ENCODE measurements around the gene GLS. TPM values are rescaled to one million over a fixed set of nuclear protein-coding genes. Genes with fewer than 3 reads are reported as not detected.

Gene GLS
- total and polyA plus RNA-seq, 3 experiments from 2014 or later = 50.9 to 222 (median 209) TPM

DNA sequence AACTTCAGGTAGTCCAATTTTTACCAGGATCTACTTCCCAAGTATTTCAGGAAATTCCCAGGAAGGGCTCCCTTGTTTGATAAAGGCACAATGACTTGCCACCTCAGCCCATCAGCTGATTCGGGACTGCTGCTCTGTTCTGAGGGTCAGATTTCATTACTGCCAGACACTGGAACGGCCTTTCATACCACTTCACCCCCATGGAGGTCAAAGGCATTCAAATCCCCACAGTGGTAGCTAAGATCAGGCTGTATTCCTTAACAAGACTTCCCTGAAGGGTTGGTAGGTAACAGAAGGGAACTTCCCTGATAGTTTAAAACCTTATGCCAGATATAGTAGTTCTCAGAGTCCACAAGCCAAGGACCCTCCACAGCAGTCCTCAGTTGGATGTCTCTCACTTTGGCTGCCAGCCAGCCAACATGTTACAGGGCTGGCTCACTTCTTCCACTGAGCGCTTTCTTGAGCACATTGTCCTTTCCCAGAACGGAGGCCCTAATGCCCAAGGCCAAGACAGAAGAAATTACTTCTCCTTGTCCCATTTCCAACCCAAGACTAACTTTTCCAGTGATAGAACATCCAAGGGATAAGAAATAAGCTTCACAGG lies 40.0 kb upstream of the GLS start:
- Mint-ChIP-seq H3K9me3 (no peaks in the 10 kb centered on the region), H3K36me3 (peaks cover 1 to 17% (median 9%) of the 10 kb centered on the region in 3 donors), H3K27me3 (peaks cover 0 to 1% of the 10 kb centered on the region in 2 donors), H3K4me1 (no peaks in the 10 kb centered on the region), H3K4me3 (no peak overlapping the region), H3K27ac (no peak overlapping the region)
- ChIA-PET POLR2A (no interaction called here), CTCF (no interaction called here)
- H3K4me3 ChIP-seq (ENCODE audit: low read length) = no peak overlapping the region
- no peak for DNase-seq
- H3K27ac ChIP-seq (ENCODE audit: low read depth, low read length) = no peak overlapping the region
- H3K9me3 ChIP-seq (ENCODE audit: low read length) = no peaks in the 10 kb centered on the region
- H3K27me3 ChIP-seq (ENCODE audit: insufficient read depth, low read length, poor library complexity, severe bottlenecking) = no peaks in the 10 kb centered on the region
- no peaks in the 10 kb centered on the region for H3K36me3 ChIP-seq (ENCODE audit: insufficient read depth, low read length)
- no peaks in the 10 kb centered on the region for H3K4me1 ChIP-seq (ENCODE audit: insufficient read depth, low read length)

DNA sequence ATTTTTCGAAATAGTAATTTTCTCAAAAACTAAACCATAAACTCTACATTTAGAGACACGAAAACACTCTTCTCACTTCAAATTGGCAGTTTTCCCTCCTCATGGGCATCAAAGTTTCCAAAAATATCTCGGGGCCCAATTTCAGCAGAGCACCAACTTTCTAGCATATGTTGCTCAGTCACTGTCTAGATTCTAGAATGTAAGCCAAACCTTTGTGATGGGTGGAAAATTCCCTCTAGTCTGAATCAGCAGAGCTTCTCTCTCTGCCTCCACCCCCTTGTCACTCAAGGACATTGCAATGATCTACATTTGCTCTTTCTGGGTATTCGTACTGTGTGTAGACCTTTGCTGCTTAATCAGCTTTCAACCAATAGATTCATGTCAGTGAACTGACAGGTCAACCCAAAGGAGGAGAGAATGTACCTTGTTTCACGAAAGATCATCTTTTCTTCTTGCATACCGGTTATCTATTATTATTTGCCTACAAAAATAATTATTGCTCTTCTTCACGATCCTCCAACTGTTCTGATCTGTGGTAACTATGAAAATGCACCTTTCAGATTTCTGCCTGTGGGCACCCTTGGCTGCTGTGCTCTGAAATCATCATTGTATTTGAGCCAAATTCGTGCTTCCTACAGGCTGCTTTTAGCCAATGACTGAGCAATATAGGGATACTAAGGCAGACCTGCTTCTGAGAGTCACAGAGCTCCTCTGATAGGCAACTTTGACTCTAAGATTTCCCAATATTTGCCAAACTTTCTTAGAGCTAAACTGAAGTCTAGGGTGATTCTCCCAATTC lies 38.7 kb upstream of the GLS start:
- ChIA-PET CTCF (no interaction called here), POLR2A (no interaction called here)
- H3K27ac ChIP-seq (ENCODE audit: low read depth, low read length) = no peak overlapping the region
- DNase-seq = no peak
- Mint-ChIP-seq H3K27me3 (peaks cover 0 to 1% of the 10 kb centered on the region in 2 donors), H3K4me1 (no peaks in the 10 kb centered on the region), H3K36me3 (peaks cover 1 to 17% (median 9%) of the 10 kb centered on the region in 3 donors), H3K27ac (no peak overlapping the region), H3K9me3 (no peaks in the 10 kb centered on the region), H3K4me3 (peak overlapping the region in 1 of 7 donors; percentile 10)
- H3K27me3 ChIP-seq (ENCODE audit: insufficient read depth, low read length, poor library complexity, severe bottlenecking) = no peaks in the 10 kb centered on the region
- H3K4me3 ChIP-seq (ENCODE audit: low read length) = no peak overlapping the region
- H3K36me3 ChIP-seq (ENCODE audit: insufficient read depth, low read length) = no peaks in the 10 kb centered on the region
- no peaks in the 10 kb centered on the region for H3K9me3 ChIP-seq (ENCODE audit: low read length)
- H3K4me1 ChIP-seq (ENCODE audit: insufficient read depth, low read length) = no peaks in the 10 kb centered on the region

DNA sequence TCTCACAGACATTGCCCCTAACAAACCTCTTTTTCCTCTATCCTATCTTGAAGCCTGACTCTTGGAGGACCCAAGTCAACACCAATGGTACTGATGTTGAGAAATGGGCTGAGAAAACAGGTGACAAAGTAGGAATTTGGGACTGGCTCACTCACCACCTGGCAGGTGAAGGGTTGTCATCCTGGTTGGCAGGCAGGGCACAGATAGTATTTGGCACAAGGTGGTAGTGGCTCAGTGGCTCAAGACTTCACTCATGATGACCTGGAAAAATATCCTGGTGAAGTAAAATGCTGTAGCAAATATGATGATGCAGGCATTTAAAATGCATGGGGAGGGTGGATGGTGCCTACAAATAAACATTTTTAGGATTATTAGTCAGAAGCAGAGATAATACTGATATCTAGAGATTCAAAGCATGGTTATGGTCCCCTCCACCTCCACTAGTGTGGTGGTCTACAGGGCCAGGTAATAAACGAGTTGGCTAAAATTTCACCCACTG lies 38.0 kb upstream of the GLS start:
- H3K4me1 Mint-ChIP-seq = no peaks in the 10 kb centered on the region
- no peaks in the 10 kb centered on the region for H3K9me3 ChIP-seq (ENCODE audit: low read length)
- CTCF ChIA-PET = no interaction called here

DNA sequence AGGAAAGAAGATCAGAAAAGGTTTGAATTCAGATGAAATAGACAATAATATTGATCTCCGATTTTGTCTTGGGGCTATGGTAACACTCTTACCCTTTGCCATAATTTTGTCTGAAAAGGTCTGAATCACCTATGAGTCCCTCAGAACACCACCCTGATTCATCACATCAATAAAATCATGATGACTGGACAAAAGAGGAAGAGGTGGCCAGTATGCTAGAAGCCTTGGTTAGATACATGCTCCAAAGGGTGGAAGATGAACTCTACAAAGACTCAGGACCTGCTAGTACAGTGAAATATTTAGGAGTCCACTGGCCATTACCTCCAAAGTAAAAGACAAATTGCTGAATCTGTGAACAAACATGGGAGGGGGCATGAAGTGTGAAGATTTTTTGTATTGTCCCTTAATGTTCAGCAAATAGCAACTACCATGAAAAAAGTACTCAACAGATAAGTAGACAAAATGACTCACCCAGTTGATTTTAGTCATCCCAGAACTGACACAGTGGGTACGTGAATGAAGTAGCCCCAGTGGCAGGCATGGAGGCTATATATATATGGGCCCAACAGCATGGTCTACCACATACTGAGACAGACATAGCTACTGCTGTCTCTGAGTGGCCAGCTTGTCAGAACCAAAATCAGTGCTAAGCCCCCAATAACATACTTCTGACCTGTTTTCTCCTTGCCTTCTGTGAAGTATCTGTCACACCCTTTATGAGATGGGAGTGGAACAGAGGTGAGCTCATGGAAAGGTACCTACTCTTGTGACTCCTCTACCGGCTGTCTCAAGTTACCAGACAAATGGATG lies 36.5 kb upstream of the GLS start:
- Histone ChIP-seq H3K36me3 (ENCODE audit: insufficient read depth, low read length) (no peaks in the 10 kb centered on the region), H3K9me3 (ENCODE audit: low read length) (no peaks in the 10 kb centered on the region), H3K27me3 (ENCODE audit: insufficient read depth, low read length, poor library complexity, severe bottlenecking) (no peaks in the 10 kb centered on the region), H3K4me1 (ENCODE audit: insufficient read depth, low read length) (no peaks in the 10 kb centered on the region), H3K4me3 (ENCODE audit: low read length) (no peak overlapping the region), H3K27ac (ENCODE audit: low read depth, low read length) (no peak overlapping the region)
- Mint-ChIP-seq H3K27ac (peak overlapping the region in 1 of 8 donors; percentile 4), H3K9me3 (no peaks in the 10 kb centered on the region), H3K4me3 (no peak overlapping the region), H3K36me3 (peaks cover 1 to 17% (median 9%) of the 10 kb centered on the region in 3 donors), H3K4me1 (no peaks in the 10 kb centered on the region), H3K27me3 (peaks cover 0 to 1% of the 10 kb centered on the region in 2 donors)
- ChIA-PET POLR2A (no interaction called here), CTCF (no interaction called here)
- no peak for DNase-seq

More for the DNA sequence above, 38.0 kb upstream of the GLS start:
- Mint-ChIP-seq H3K36me3 (peaks cover 1 to 17% (median 9%) of the 10 kb centered on the region in 3 donors), H3K27ac (no peak overlapping the region), H3K9me3 (no peaks in the 10 kb centered on the region), H3K27me3 (peaks cover 0 to 1% of the 10 kb centered on the region in 2 donors), H3K4me3 (no peak overlapping the region)
- DNase-seq = no peak
- no peaks in the 10 kb centered on the region for H3K27me3 ChIP-seq (ENCODE audit: insufficient read depth, low read length, poor library complexity, severe bottlenecking)
- no peaks in the 10 kb centered on the region for H3K4me1 ChIP-seq (ENCODE audit: insufficient read depth, low read length)
- H3K27ac ChIP-seq (ENCODE audit: low read depth, low read length) = no peak overlapping the region
- H3K36me3 ChIP-seq (ENCODE audit: insufficient read depth, low read length) = no peaks in the 10 kb centered on the region
- POLR2A ChIA-PET = no interaction called here
- H3K4me3 ChIP-seq (ENCODE audit: low read length) = no peak overlapping the region

DNA sequence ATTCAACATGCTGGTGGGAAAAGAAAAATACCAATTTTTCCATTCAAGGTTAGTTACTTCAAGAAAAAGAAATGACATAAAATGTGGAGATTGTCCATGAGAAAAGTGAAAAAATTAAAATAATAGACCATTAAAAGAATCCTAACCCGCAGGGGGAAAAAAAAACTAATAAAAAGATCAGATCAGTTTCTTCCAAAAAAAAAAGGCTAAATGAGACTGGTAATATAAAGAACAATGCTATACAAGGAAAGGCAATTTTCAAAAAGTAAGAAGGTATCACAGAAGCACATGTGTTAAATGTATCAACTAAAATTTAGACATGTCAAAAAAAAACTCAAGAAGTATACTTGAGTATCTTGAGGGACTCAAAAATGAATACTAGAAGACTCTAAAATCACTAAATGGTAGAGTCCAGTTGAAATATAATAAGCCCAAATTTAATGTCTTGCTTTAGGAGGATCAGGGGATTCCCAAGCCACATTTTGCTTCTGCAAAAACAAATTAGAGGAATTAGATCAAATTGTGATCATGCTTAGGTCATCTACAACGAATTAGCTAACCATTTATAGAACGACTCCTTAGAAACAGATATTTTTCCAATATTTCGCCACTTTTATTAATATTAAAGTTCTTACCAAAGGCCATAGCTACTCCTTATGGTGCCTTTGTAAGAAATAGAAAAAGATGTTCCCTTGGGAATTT lies 35.8 kb upstream of the GLS start:
- no peaks in the 10 kb centered on the region for H3K4me1 ChIP-seq (ENCODE audit: insufficient read depth, low read length)
- H3K36me3 ChIP-seq (ENCODE audit: insufficient read depth, low read length) = no peaks in the 10 kb centered on the region
- H3K27ac Mint-ChIP-seq = no peak overlapping the region
- no peak overlapping the region for H3K27ac ChIP-seq (ENCODE audit: low read depth, low read length)
- no peaks in the 10 kb centered on the region for H3K9me3 ChIP-seq (ENCODE audit: low read length)
- no peaks in the 10 kb centered on the region for H3K9me3 Mint-ChIP-seq
- POLR2A ChIA-PET = no interaction called here
- peaks cover 0 to 1% of the 10 kb centered on the region in 2 donors for H3K27me3 Mint-ChIP-seq
- peaks cover 1 to 17% (median 9%) of the 10 kb centered on the region in 3 donors for H3K36me3 Mint-ChIP-seq
- H3K27me3 ChIP-seq (ENCODE audit: insufficient read depth, low read length, poor library complexity, severe bottlenecking) = no peaks in the 10 kb centered on the region
- no peaks in the 10 kb centered on the region for H3K4me1 Mint-ChIP-seq
- CTCF ChIA-PET = no interaction called here
- no peak overlapping the region for H3K4me3 Mint-ChIP-seq
- no peak for DNase-seq
- no peak overlapping the region for H3K4me3 ChIP-seq (ENCODE audit: low read length)

DNA sequence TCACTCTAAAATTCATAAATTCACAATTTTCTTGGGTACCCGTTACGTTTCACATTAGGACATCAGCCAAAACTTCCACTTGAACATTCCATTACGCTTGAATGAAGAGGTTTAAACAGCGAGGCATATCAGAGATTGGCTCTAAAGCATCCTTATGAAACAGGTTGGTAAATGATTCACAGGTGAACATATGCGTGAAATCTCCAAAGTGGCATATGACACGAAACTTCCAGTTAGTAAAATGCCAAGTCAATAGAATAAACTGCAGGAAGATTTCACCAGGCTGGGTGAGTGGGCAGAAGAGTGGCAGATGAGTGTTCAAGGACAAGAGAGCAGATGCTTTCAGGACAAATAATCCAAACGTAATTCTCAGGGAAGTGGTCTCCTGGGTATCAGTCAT lies 33.9 kb upstream of the GLS start:
- POLR2A ChIA-PET = no interaction called here
- CTCF ChIA-PET = no interaction called here
- H3K36me3 Mint-ChIP-seq = peaks cover 0 to 10% (median 4%) of the 10 kb centered on the region in 3 donors
- no peak for DNase-seq
- Histone ChIP-seq H3K27me3 (ENCODE audit: insufficient read depth, low read length, poor library complexity, severe bottlenecking) (no peaks in the 10 kb centered on the region), H3K27ac (ENCODE audit: low read depth, low read length) (no peak overlapping the region), H3K36me3 (ENCODE audit: insufficient read depth, low read length) (no peaks in the 10 kb centered on the region), H3K4me1 (ENCODE audit: insufficient read depth, low read length) (no peaks in the 10 kb centered on the region), H3K9me3 (ENCODE audit: low read length) (no peaks in the 10 kb centered on the region), H3K4me3 (ENCODE audit: low read length) (no peak overlapping the region)
- no peaks in the 10 kb centered on the region for H3K9me3 Mint-ChIP-seq
- no peak overlapping the region for H3K4me3 Mint-ChIP-seq
- H3K4me1 Mint-ChIP-seq = peaks cover 0 to 3% (median 2%) of the 10 kb centered on the region in 3 donors
- no peaks in the 10 kb centered on the region for H3K27me3 Mint-ChIP-seq
- no peak overlapping the region for H3K27ac Mint-ChIP-seq

DNA sequence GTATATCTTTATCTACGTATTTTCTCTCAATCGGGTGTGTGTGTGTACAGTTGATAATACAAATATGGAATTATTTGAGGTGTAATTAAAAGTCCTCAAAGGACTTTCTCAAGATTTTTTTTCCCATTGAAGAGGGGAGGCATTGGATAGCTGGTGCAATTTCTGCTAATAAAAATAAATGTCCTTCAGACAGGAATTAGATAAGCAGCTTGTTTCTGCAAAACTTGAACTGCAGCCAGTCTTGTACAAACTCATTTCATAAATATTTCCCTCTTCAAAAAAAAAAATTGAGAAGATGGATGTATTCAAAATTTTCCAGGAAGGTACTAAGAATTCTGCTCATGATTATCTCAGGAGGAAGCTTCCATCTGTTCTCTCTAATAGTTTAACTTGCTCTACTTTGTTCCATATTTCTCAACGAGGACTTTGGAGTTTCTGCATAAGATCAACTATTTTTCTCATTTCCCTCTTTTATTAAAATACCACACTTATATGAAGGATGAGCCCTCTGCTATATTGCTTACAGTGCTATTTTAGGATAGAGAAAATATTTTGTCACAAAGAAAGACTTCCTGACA lies 33.0 kb upstream of the GLS start:
- Mint-ChIP-seq H3K4me1 (peaks cover 0 to 3% (median 2%) of the 10 kb centered on the region in 3 donors), H3K27me3 (no peaks in the 10 kb centered on the region), H3K9me3 (no peaks in the 10 kb centered on the region), H3K36me3 (peaks cover 0 to 2% (median 0%) of the 10 kb centered on the region in 3 donors), H3K4me3 (no peak overlapping the region), H3K27ac (peak overlapping the region in 1 of 8 donors; percentile 30)
- Histone ChIP-seq H3K27me3 (ENCODE audit: insufficient read depth, low read length, poor library complexity, severe bottlenecking) (no peaks in the 10 kb centered on the region), H3K4me1 (ENCODE audit: insufficient read depth, low read length) (no peaks in the 10 kb centered on the region), H3K36me3 (ENCODE audit: insufficient read depth, low read length) (no peaks in the 10 kb centered on the region), H3K4me3 (ENCODE audit: low read length) (no peak overlapping the region), H3K9me3 (ENCODE audit: low read length) (no peaks in the 10 kb centered on the region), H3K27ac (ENCODE audit: low read depth, low read length) (no peak overlapping the region)
- ChIA-PET CTCF (no interaction called here), POLR2A (no interaction called here)
- DNase-seq = no peak
